ENCODE results near the gene NFRKB.

- TF ChIP-seq, protein P1, sequence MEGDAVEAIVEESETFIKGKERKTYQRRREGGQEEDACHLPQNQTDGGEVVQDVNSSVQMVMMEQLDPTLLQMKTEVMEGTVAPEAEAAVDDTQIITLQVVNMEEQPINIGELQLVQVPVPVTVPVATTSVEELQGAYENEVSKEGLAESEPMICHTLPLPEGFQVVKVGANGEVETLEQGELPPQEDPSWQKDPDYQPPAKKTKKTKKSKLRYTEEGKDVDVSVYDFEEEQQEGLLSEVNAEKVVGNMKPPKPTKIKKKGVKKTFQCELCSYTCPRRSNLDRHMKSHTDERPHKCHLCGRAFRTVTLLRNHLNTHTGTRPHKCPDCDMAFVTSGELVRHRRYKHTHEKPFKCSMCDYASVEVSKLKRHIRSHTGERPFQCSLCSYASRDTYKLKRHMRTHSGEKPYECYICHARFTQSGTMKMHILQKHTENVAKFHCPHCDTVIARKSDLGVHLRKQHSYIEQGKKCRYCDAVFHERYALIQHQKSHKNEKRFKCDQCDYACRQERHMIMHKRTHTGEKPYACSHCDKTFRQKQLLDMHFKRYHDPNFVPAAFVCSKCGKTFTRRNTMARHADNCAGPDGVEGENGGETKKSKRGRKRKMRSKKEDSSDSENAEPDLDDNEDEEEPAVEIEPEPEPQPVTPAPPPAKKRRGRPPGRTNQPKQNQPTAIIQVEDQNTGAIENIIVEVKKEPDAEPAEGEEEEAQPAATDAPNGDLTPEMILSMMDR (conservative IDR thresholded peaks at IDR 0.05 in 1 of 2, IDR thresholded peaks at IDR 0.05 in 1 of 2; ENCODE audit: low read depth in 1 of 2, low read length in 2 of 2), result no peak
- no peak for TF ChIP-seq EZH2 (IDR thresholded peaks at IDR 0.05; ENCODE audit: low read length, missing control alignments)
These were observed 10.0 kb downstream of the NFRKB start for GRCh38 chr11:129885381-129885780.

Data from fibroblast of lung (primary cell).